ENCODE data around the gene PARP12. TPM values are rescaled to one million over a fixed set of nuclear protein-coding genes. Genes with fewer than 3 reads are reported as not detected.

PARP12 gene
- total RNA-seq, 4 donors from 2014 or later: 17.8 to 21.5 (median 18.5) TPM

GRCh38 chr7:140025814-140026433, 36.8 kb downstream of the PARP12 start:
- TF ChIP-seq CTCF (IDR thresholded peaks at IDR 0.05) (no peak), POLR2A (IDR thresholded peaks at IDR 0.05) (no peak)
- 88 to 91% methylated on average over 12 of the region's 12 CpGs for WGBS, 2 donors
- DNase-seq (ENCODE audit: low spot score in 2 of 2): peak in 1 of 2 donors; percentile 57
- intact Hi-C loops (cut with DNase I; ENCODE audit: low total_unique reads): no loop called here
- H3K4me3 ChIP-seq (ENCODE audit: low read depth, poor library complexity, severe bottlenecking): no peak overlapping the region

DNA sequence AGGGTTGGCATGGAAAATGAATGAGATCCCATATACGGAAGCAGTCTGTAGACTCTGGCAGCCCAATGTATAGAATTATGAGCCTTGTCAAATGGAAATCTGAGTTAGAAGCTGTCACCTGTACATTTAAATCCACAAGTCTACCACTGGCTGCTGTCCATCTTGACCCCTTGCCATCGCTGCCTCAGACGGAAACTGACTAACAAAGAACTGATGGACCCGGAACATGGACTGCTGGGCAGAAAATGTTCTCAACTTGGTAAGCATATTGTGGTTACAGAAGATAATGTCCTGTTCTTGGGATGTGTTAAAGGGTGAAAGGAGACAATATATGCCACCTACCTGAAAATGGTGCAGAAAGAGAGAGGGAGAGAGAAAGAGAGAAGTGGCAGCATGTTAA, 37.5 kb downstream of the PARP12 start:
- DNase-seq (ENCODE audit: low spot score in 2 of 2): no peak
- 92 to 96% methylated on average over 4 of the region's 4 CpGs for WGBS, 2 donors
- TF ChIP-seq POLR2A (IDR thresholded peaks at IDR 0.05): no peak
- TF ChIP-seq CTCF (IDR thresholded peaks at IDR 0.05): no peak
- no peak overlapping the region for H3K4me3 ChIP-seq (ENCODE audit: low read depth, poor library complexity, severe bottlenecking)
- intact Hi-C loops (cut with DNase I; ENCODE audit: low total_unique reads): no loop called here

DNA sequence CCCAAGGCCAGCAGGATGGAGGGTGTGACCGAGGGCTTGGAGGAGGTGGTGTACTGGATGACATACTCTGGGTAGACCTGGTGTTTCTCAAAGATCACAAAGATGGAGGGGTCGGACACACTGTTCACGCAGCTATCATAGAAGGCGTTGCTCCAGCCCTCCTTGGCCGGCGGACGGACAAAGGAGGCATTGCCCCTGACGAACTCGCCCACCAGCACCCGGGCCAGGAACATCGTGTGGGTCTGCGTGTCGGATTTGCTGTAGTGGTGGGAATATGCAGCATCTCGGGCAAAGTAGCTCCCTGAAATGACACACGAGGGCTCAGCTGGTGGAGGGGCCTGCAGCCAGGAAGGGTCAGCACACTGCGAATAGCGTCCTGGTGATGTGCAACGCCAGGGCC, 38.2 kb downstream of the PARP12 start:
- WGBS, 2 donors: 92 to 96% methylated on average over 18 of the region's 18 CpGs
- peak in 1 of 2 donors; percentile 77 for DNase-seq (ENCODE audit: low spot score in 2 of 2)
- TF ChIP-seq POLR2A (IDR thresholded peaks at IDR 0.05): no peak
- TF ChIP-seq CTCF (IDR thresholded peaks at IDR 0.05): no peak
- intact Hi-C loops (cut with DNase I; ENCODE audit: low total_unique reads): no loop called here
- H3K4me3 ChIP-seq (ENCODE audit: low read depth, poor library complexity, severe bottlenecking): no peak overlapping the region

- TF ChIP-seq CTCF (IDR thresholded peaks at IDR 0.05) (no peak), POLR2A (IDR thresholded peaks at IDR 0.05) (no peak)
- intact Hi-C loops (cut with DNase I; ENCODE audit: low total_unique reads): no loop called here
- DNase-seq (ENCODE audit: low spot score in 2 of 2): peak in 1 of 2 donors; percentile 54
- H3K4me3 ChIP-seq (ENCODE audit: low read depth, poor library complexity, severe bottlenecking): no peak overlapping the region
- 86 to 89% methylated on average over 6 of the region's 6 CpGs for WGBS, 2 donors
These were observed 39.0 kb downstream of the PARP12 start for GRCh38 chr7:140023728-140024127.

DNA sequence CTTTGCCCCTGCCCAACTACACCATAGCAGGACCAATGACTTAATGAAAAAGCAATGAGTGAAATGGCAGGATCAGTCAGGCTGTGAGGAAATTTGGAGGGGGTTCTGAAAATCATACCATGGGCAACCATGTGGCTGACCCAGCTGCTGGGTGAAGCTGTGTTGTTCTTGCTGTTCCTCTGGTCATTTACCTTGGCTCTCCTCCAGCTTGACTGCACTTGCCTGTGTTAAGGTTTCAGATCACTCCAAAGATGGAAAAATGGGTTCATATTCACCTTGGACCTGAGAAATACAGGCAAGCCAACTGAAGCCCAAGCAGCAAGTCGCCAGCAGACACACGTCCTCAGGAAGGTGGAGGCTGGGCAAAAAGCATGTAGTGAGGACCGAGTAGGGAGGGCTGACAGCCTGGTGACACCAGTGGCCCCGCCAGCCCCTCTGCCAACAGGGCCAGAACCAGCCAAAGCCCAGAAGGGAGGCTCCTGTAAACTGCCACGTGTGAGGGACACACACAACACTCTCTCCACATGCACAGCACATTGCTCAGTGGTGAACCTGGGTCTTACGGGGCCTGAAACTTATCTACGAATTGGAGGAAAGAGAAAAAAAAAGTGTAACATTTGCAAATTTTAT, 40.1 kb downstream of the PARP12 start:
- TF ChIP-seq CTCF (IDR thresholded peaks at IDR 0.05): no peak
- TF ChIP-seq POLR2A (IDR thresholded peaks at IDR 0.05): no peak
- intact Hi-C loops (cut with DNase I; ENCODE audit: low total_unique reads): no loop called here
- WGBS, 2 donors: 87 to 90% methylated on average over 7 of the region's 7 CpGs
- DNase-seq (ENCODE audit: low spot score in 2 of 2): peak in 1 of 2 donors; percentile 20
- H3K4me3 ChIP-seq (ENCODE audit: low read depth, poor library complexity, severe bottlenecking): no peak overlapping the region
